GM23338 (cell line): ENCODE results near the gene SMIM35. TPM values are rescaled to one million over a fixed set of nuclear protein-coding genes. Genes with fewer than 3 reads are reported as not detected.
"Not testable (repeated sequence)": the region's sequence is repeated elsewhere in the genome, so short reads cannot be mapped to it uniquely, and the experiment has no call there.

Experiments used
- ATAC-seq: fragments of 200-7000 bp; cut with Tn5 transposase; 3 replicates; pipeline ENCODE4 v1.9.1; 2020
- DNase-seq: peaks from one replicate; pipeline ENCODE4 v3.0.0-alpha.2; 2015; ENCODE audit warnings: low spot score
- H2AFZ ChIP-seq: fragments of 200-600 bp; sonication (generic); 2 replicates; pipeline ENCODE4 v1.8.0; 2016; ENCODE audit warnings: antibody characterized with exemption, mild to moderate bottlenecking, moderate library complexity
- H3F3A ChIP-seq: fragments of 200-600 bp; sonication (generic); replicated peaks from 2 replicates; pipeline ENCODE4 v1.8.0; 2017; ENCODE audit warnings: antibody characterized with exemption, mixed run types, low read depth
- H3K27ac ChIP-seq: fragments of 200-600 bp; sonication (generic); 2 replicates; pipeline ENCODE4 v1.6.1; 2016; ENCODE audit warnings: low read depth
- H3K27me3 ChIP-seq: fragments of 200-600 bp; sonication (generic); 2 replicates; pipeline ENCODE4 v1.8.0; 2016; ENCODE audit warnings: mild to moderate bottlenecking, mixed run types, moderate library complexity; ENCODE audit not compliant: insufficient read depth
- H3K36me3 ChIP-seq: fragments of 200-600 bp; sonication (generic); 2 replicates; pipeline ENCODE4 v1.8.0; 2016; ENCODE audit warnings: mild to moderate bottlenecking; ENCODE audit not compliant: insufficient read depth
- H3K4me1 ChIP-seq: fragments of 200-600 bp; sonication (generic); 2 replicates; pipeline ENCODE4 v1.8.0; 2016; ENCODE audit warnings: mild to moderate bottlenecking, moderate library complexity; ENCODE audit not compliant: insufficient read depth
- H3K4me2 ChIP-seq: fragments of 200-600 bp; sonication (generic); 2 replicates; pipeline ENCODE4 v1.7.1; 2017; ENCODE audit warnings: mixed run types
- H3K4me3 ChIP-seq: fragments of 200-600 bp; sonication (generic); 2 replicates; pipeline ENCODE4 v1.6.1; 2016; ENCODE audit warnings: mixed run types
- H3K79me2 ChIP-seq: fragments of 200-600 bp; sonication (generic); replicated peaks from 2 replicates; pipeline ENCODE4 v1.8.0; 2017; ENCODE audit warnings: mild to moderate bottlenecking; ENCODE audit not compliant: insufficient read depth
- H3K9me2 ChIP-seq: fragments of 200-600 bp; sonication (generic); 2 replicates; pipeline ENCODE4 v1.8.0; 2017; ENCODE audit not compliant: insufficient read depth
- H4K20me1 ChIP-seq: fragments of 200-600 bp; sonication (generic); replicated peaks from 2 replicates; pipeline ENCODE4 v1.8.0; 2017; ENCODE audit warnings: mild to moderate bottlenecking; ENCODE audit not compliant: insufficient read depth
- H3K27ac Mint-ChIP-seq: 2 replicates; pipeline ENCODE4 v1.8.0; 2020; ENCODE audit warnings: inconsistent platforms, mild to moderate bottlenecking, moderate library complexity, mixed read lengths
- H3K27me3 Mint-ChIP-seq: 3 replicates; pipeline ENCODE4 v1.8.0; 2022; ENCODE audit warnings: low read depth, mild to moderate bottlenecking, moderate library complexity, mixed read lengths, inconsistent platforms; ENCODE audit not compliant: insufficient read depth, poor library complexity
- H3K36me3 Mint-ChIP-seq: 3 replicates; pipeline ENCODE4 v1.8.0; 2021; ENCODE audit warnings: low read depth, mild to moderate bottlenecking, inconsistent platforms, moderate library complexity, mixed read lengths
- H3K4me1 Mint-ChIP-seq: 3 replicates; pipeline ENCODE4 v1.8.0; 2020; ENCODE audit warnings: mild to moderate bottlenecking, inconsistent platforms, mixed read lengths
- H3K4me3 Mint-ChIP-seq: 3 replicates; pipeline ENCODE4 v1.8.0; 2021; ENCODE audit warnings: moderate library complexity, mild to moderate bottlenecking, inconsistent platforms, mixed read lengths
- H3K9me3 Mint-ChIP-seq: 3 replicates; pipeline ENCODE4 v1.8.0; 2020; ENCODE audit warnings: moderate library complexity, mild to moderate bottlenecking, inconsistent platforms, mixed read lengths
- ETS1 ChIP-seq: IDR thresholded peaks from 2 replicates; pipeline ENCODE4 v1.6.1; 2016; ENCODE audit warnings: antibody characterized with exemption
- POLR2AphosphoS5 ChIP-seq: IDR thresholded peaks from 2 replicates; pipeline ENCODE4 v1.6.1; 2016; ENCODE audit warnings: antibody characterized with exemption, low read depth
- STAT1 ChIP-seq: IDR thresholded peaks from one replicate; pipeline ENCODE4 v1.6.1; 2016; ENCODE audit warnings: antibody characterized with exemption; ENCODE audit not compliant: unreplicated experiment
- ZNF331 ChIP-seq: fragments of 250-450 bp; sonication (Bioruptor Pico); IDR thresholded peaks from 2 replicates; pipeline ENCODE4 v1.5.0; 2020; ENCODE audit warnings: low read depth, mild to moderate bottlenecking, moderate library complexity
- polyA plus RNA-seq: library from polyadenylated mRNA; unstranded; fragments of >200 nt; fragmentation: Nextera tagmentation; extraction: Ambion mirVana; gene quantifications from 2 replicates; pipeline ENCODE4 v1.2.1, GENCODE V29; 2016
- total RNA-seq: library from RNA; depleted of rRNA; stranded (reverse); fragments of >200 nt; shearing (Covaris generic); gene quantifications from 2 replicates; pipeline ENCODE4 v1.2.3, GENCODE V29; 2014

The SMIM35 gene
- total and polyA plus RNA-seq, 2 experiments from 2014 or later = not detected

DNA sequence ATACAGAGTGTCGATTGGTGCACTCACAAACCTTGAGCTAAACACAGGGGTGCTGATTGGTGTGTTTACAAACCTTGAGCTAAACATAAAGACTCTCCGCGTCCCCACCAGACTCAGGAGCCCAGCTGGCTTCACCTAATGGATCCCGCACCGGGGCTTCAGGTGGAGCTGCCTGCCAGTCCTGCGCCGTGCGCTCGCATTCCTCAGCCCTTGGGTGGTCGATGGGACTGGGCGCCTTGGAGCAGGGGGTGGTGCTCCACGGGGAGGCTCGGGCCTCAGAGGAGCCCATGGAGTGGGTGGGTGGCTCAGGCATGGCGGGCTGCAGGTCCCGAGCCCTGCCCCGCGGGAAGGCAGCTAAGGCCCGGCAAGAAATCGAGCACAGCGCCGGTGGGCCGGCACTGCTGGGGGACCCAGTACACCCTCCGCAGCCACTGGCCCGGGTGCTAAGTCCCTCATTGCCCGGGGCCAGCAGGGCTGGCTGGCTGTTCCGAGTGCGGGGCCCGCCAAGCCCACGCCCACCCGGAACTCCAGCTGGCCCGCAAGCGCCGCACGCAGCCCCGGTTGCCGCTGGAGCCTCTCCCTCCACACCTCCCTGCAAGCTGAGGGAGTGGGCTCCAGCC is 108.4 kb downstream of the SMIM35 start:
- H3K36me3 Mint-ChIP-seq, H3K4me3 ChIP-seq, DNase-seq, H3K27me3 ChIP-seq, H2AFZ ChIP-seq, H3K4me2 ChIP-seq, H3K79me2 ChIP-seq, H3K9me2 ChIP-seq, H3F3A ChIP-seq, H3K9me3 Mint-ChIP-seq, H3K27ac ChIP-seq, H3K4me1 ChIP-seq, H4K20me1 ChIP-seq, H3K4me1 Mint-ChIP-seq, H3K4me3 Mint-ChIP-seq, ATAC-seq, H3K27ac Mint-ChIP-seq, H3K36me3 ChIP-seq: not testable (repeated sequence)
- H3K27me3 Mint-ChIP-seq = peaks cover 17% of the 10 kb centered on the region

DNA sequence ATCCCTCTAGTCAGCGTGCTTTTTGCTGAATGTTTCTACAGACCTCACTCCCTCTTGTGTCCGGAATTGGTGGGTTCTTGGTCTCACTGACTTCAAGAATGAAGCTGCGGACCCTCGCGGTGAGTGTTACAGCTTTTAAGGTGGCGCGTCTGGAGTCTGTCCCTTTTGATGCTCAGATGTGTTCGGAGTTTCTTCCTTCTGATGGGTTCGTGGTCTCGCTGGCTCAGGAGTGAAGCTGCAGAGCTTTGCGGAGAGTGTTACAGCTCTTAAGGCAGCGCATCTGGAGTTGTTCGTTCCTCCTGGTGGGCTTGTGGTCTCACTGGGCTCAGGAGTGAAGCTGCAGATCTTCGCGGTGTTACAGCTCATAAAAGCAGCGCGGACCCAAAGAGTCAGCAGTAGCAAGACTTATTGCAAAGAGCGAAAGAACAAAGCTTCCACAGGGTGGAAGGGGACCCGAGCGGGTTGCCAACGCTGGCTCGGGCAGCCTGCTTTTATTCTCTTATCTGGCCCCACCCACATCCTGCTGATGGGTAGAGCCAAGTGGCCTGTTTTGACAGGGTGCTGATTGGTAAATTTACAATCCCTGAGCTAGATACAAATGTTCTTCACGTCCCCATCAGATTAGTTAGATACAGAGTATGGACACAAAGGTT is 109.0 kb downstream of the SMIM35 start:
- not testable (repeated sequence) for H3K9me3 Mint-ChIP-seq, H3K9me2 ChIP-seq, H3K27ac Mint-ChIP-seq, H3K79me2 ChIP-seq, H3K36me3 ChIP-seq, H3K27me3 ChIP-seq, H3K27ac ChIP-seq, H3K4me3 Mint-ChIP-seq, H3K4me1 Mint-ChIP-seq, H3F3A ChIP-seq, H3K4me3 ChIP-seq, H3K36me3 Mint-ChIP-seq, H4K20me1 ChIP-seq, DNase-seq, ATAC-seq, H3K4me2 ChIP-seq, H3K4me1 ChIP-seq
- H2AFZ ChIP-seq = peak overlapping the region; percentile 28; the same call in 1 of the 2 replicates
- peaks cover 17% of the 10 kb centered on the region for H3K27me3 Mint-ChIP-seq

DNA sequence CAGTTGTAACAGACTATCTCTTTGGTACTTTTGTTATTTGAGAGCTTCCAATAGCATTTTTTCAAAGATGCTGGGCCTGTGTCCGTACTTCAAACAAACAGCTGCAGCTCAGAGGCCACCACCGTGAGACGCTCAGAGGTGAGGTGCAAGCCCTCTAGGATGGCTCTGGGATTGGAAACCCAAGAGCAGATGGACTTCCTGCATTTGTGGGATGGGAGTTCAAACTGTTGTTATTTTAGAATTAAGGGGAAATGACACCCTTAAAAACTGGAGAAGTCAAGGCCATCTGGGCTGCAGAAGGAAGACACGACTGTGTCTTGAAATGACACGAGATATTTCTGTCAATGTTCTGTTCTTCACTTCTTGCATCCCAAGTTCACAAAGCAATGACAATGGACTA is 109.7 kb downstream of the SMIM35 start:
- Mint-ChIP-seq H3K36me3 (no peaks in the 10 kb centered on the region), H3K4me3 (no peak overlapping the region), H3K9me3 (no peaks in the 10 kb centered on the region), H3K27me3 (peaks cover 17% of the 10 kb centered on the region), H3K4me1 (peaks cover 3% of the 10 kb centered on the region; the same call in 2 of the 3 replicates), H3K27ac (no peak overlapping the region)
- H2AFZ ChIP-seq = no peak overlapping the region
- TF ChIP-seq STAT1 = no peak
- no peak for TF ChIP-seq ETS1
- no peak for TF ChIP-seq POLR2AphosphoS5
- no peak for TF ChIP-seq ZNF331 (CRISPR knock-in tag)
- no peaks in the 10 kb centered on the region for H3K36me3 ChIP-seq
- H3K27ac ChIP-seq = no peak overlapping the region
- H3K9me2 ChIP-seq = no peaks in the 10 kb centered on the region
- ATAC-seq = no peak
- H3K4me1 ChIP-seq = no peaks in the 10 kb centered on the region
- no peaks in the 10 kb centered on the region for H3K79me2 ChIP-seq
- no peaks in the 10 kb centered on the region for H4K20me1 ChIP-seq
- no peak overlapping the region for H3K4me3 ChIP-seq
- no peak overlapping the region for H3K4me2 ChIP-seq
- DNase-seq = no peak
- no peaks in the 10 kb centered on the region for H3F3A ChIP-seq
- no peaks in the 10 kb centered on the region for H3K27me3 ChIP-seq
